ENCODE measurements around the gene NSUN2.

Gene NSUN2

DNA sequence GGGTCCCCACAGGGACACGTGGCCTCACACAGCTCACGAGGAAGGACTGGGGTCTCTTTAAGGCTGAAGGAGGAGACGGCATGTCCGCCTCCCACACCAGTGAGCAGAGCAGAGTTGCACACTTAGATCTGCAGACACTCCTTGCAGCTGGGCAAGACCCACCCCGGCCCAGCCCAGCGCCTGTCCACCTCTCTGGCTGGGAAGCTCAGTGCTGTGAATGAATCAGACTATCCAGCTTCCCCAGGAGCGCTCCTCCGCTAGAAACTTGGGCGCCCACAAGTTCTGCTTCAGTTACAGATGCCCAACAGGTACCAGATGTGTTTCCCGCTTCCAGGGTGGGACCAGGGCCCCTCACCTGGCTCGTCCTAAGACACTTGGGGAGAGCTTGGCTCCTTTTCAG is 78.9 kb downstream of the NSUN2 start:
- no peak overlapping the region for H3K9ac ChIP-seq (ENCODE audit: low read depth in 1 of 2, low read length in 2 of 2)
- H3K27ac ChIP-seq (ENCODE audit: low read depth in 2 of 2, low read length in 2 of 2) = no peak overlapping the region
- no peaks in the 10 kb centered on the region for H3K36me3 ChIP-seq (ENCODE audit: control insufficient read depth in 2 of 2, insufficient read depth in 2 of 2, low read length in 2 of 2)
- peaks cover 0 to 3% of the 10 kb centered on the region in 2 donors for H3K27me3 ChIP-seq (ENCODE audit: control insufficient read depth in 2 of 2, insufficient read depth in 2 of 2, low read length in 2 of 2)
- H3K4me3 ChIP-seq (ENCODE audit: low read length in 2 of 2) = no peak overlapping the region
- H3K4me1 ChIP-seq (ENCODE audit: control insufficient read depth in 2 of 2, insufficient read depth in 2 of 2, low read length in 2 of 2) = no peaks in the 10 kb centered on the region
- H3K9me3 ChIP-seq (ENCODE audit: control insufficient read depth in 2 of 2, low read length in 2 of 2) = no peaks in the 10 kb centered on the region

DNA sequence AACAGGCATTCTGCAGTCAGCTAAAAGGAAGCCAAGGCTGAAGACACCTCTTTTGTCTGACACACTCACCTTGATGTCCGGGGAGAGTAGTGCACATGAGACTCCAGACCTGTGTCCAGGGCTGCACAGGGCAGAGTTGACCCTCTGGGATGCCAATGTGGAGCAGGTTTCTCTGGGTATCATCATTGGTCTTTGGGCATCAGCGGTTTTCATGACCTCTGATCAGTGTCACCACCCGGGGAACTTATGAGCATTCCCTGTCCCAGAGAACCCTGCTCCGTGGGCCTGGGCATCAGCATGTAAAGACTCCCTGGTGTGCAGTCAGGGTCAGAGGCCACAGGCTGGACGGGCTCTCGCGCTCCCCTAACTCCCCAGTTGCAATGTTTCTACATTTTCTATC is 80.2 kb downstream of the NSUN2 start:
- Histone ChIP-seq H3K27ac (ENCODE audit: low read depth in 2 of 2, low read length in 2 of 2) (no peak overlapping the region), H3K36me3 (ENCODE audit: control insufficient read depth in 2 of 2, insufficient read depth in 2 of 2, low read length in 2 of 2) (no peaks in the 10 kb centered on the region), H3K9me3 (ENCODE audit: control insufficient read depth in 2 of 2, low read length in 2 of 2) (no peaks in the 10 kb centered on the region), H3K4me1 (ENCODE audit: control insufficient read depth in 2 of 2, insufficient read depth in 2 of 2, low read length in 2 of 2) (no peaks in the 10 kb centered on the region), H3K27me3 (ENCODE audit: control insufficient read depth in 2 of 2, insufficient read depth in 2 of 2, low read length in 2 of 2) (peaks cover 0 to 3% of the 10 kb centered on the region in 2 donors), H3K9ac (ENCODE audit: low read depth in 1 of 2, low read length in 2 of 2) (no peak overlapping the region), H3K4me3 (ENCODE audit: low read length in 2 of 2) (no peak overlapping the region)

DNA sequence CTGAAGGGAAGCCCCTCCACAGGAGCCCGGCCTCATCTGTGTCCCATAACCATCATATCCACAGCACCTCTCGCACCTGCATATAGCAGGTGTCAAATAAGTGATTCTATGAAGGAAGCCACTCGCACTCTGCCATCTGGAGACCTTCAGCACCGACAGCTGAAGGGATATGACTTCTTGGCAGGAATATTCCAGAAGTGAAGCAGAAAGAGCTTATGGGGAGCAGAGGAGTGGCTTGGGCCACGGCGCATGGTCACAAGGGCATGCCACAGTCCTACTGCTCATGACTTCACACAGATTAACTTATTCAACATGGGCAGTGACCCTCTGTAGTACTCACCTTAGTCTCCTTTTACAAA is 80.9 kb downstream of the NSUN2 start:
- Histone ChIP-seq H3K4me1 (ENCODE audit: control insufficient read depth in 2 of 2, insufficient read depth in 2 of 2, low read length in 2 of 2) (no peaks in the 10 kb centered on the region), H3K36me3 (ENCODE audit: control insufficient read depth in 2 of 2, insufficient read depth in 2 of 2, low read length in 2 of 2) (no peaks in the 10 kb centered on the region), H3K27ac (ENCODE audit: low read depth in 2 of 2, low read length in 2 of 2) (no peak overlapping the region), H3K4me3 (ENCODE audit: low read length in 2 of 2) (no peak overlapping the region), H3K27me3 (ENCODE audit: control insufficient read depth in 2 of 2, insufficient read depth in 2 of 2, low read length in 2 of 2) (peaks cover 0 to 3% of the 10 kb centered on the region in 2 donors), H3K9me3 (ENCODE audit: control insufficient read depth in 2 of 2, low read length in 2 of 2) (no peaks in the 10 kb centered on the region), H3K9ac (ENCODE audit: low read depth in 1 of 2, low read length in 2 of 2) (no peak overlapping the region)

DNA sequence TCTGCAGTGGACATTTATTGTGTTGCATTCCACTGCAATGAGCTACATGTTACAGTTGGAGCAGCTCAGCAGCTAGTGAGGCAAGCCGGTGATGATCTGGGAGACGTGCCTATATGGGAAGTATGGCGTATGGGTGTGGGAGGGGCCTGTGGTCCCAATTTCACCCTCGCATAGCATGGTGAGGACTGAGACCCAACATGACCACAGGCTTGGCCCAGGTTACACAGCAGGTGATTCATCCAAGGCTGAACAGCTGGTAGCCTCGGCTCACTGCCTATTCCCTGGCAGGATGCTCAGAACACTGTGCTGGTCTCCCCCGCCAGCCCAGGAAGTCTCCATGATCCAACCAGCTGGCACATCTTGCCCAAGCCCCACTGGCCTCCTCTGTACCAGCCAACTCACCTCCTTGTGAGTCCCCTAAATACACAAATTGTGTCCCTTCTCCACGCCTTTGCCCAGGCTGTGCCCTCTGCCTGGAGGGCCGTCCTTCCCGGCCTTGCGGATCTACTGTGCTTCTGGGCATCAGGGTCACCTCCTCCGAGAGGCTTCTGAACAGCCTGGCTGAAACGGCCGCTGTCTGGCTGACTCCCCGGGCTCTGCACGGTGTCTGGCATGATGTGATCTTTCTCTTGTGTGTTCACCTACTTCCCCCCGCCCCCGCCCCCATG is 81.4 kb downstream of the NSUN2 start:
- H3K4me3 ChIP-seq (ENCODE audit: low read length in 2 of 2) = no peak overlapping the region
- peaks cover 0 to 3% of the 10 kb centered on the region in 2 donors for H3K27me3 ChIP-seq (ENCODE audit: control insufficient read depth in 2 of 2, insufficient read depth in 2 of 2, low read length in 2 of 2)
- no peaks in the 10 kb centered on the region for H3K36me3 ChIP-seq (ENCODE audit: control insufficient read depth in 2 of 2, insufficient read depth in 2 of 2, low read length in 2 of 2)
- H3K9me3 ChIP-seq (ENCODE audit: control insufficient read depth in 2 of 2, low read length in 2 of 2) = no peaks in the 10 kb centered on the region
- no peaks in the 10 kb centered on the region for H3K4me1 ChIP-seq (ENCODE audit: control insufficient read depth in 2 of 2, insufficient read depth in 2 of 2, low read length in 2 of 2)
- no peak overlapping the region for H3K9ac ChIP-seq (ENCODE audit: low read depth in 1 of 2, low read length in 2 of 2)
- no peak overlapping the region for H3K27ac ChIP-seq (ENCODE audit: low read depth in 2 of 2, low read length in 2 of 2)

DNA sequence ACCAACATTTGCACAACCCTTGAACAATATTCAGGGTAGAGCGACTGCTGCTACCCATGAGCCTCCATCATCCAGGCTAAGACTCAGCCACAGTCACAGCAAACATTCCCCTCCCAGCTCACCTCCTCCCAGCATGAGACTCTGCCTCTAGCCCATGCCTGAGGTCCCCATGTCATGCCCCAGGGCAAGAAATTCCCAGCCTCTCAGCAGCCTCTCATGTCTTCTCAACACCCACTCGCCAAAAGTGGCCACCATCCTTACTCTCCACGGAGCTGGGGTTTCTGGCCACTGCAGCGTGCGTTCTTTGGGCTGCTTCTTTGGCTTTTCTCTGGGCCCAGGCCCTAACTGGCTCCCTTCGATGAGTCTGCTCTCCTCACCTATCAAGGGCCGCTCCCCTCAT is 82.2 kb downstream of the NSUN2 start:
- H3K9ac ChIP-seq (ENCODE audit: low read depth in 1 of 2, low read length in 2 of 2) = no peak overlapping the region
- no peak overlapping the region for H3K4me3 ChIP-seq (ENCODE audit: low read length in 2 of 2)
- no peaks in the 10 kb centered on the region for H3K27me3 ChIP-seq (ENCODE audit: control insufficient read depth in 2 of 2, insufficient read depth in 2 of 2, low read length in 2 of 2)
- no peaks in the 10 kb centered on the region for H3K9me3 ChIP-seq (ENCODE audit: control insufficient read depth in 2 of 2, low read length in 2 of 2)
- no peak overlapping the region for H3K27ac ChIP-seq (ENCODE audit: low read depth in 2 of 2, low read length in 2 of 2)
- H3K4me1 ChIP-seq (ENCODE audit: control insufficient read depth in 2 of 2, insufficient read depth in 2 of 2, low read length in 2 of 2) = no peaks in the 10 kb centered on the region
- H3K36me3 ChIP-seq (ENCODE audit: control insufficient read depth in 2 of 2, insufficient read depth in 2 of 2, low read length in 2 of 2) = no peaks in the 10 kb centered on the region

Data from mucosa of rectum (tissue), 2 donors.